ENCODE data around the gene RCE1.

The RCE1 gene

GRCh38 chr11:66851698-66852465, 8.6 kb downstream of the RCE1 start:
- DNase-seq (ENCODE audit: low spot score), result no peak
- TF ChIP-seq CTCF (conservative IDR thresholded peaks at IDR 0.05; ENCODE audit: low read depth), result no peak
- peak overlapping the region; percentile 26 for H3K27ac ChIP-seq
- CTCF ChIA-PET, result interaction anchor here (0.5 kb wide), 2 partner anchors 169 to 195 kb away, joined by 4 read pairs; no protein-coding TSS in a partner anchor
- POLR2A ChIA-PET (ENCODE audit: low non-redundant PET), result no interaction called here

DNA sequence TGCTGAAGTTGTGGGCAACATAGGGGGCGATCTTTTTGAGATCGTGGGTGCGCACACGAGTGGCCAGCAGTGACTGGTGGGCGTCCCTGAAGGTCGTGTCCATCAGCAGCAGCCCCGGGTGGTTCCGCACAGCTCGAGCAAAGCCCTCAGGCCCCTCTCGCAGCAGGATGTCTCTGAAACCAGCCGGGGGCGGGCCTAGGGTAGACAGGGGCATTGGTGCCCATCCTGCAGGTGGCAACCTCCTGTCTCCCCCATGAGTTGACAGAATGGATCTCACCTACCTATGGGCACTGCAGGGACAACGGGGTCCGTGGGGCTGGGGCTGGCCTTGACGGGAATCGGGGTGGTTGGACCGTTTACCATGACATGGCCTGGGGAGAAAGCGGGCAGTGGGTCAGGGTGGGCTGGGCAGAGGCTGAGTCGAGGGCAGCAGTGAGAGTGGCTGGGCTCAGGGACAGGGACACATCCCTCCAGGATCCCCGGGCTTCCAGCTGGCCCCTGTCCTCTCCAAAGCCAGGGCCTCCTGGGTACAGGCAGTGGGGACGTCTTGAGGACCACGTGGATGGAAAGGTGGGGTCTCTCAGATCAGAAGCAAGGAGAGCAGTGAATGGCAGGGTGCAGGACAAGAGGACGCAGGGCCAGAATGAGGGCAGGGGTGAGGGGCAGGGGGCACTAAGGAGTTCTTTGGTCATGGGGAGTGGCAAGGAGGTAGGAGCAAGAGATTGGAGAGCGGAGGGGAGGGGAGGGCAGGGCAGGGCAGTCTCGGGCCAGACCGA, 9.4 kb downstream of the RCE1 start:
- ChIA-PET POLR2A (ENCODE audit: low non-redundant PET) (no interaction called here), CTCF (no interaction called here)
- peak overlapping the region; percentile 94 for H3K27ac ChIP-seq
- no peak for DNase-seq (ENCODE audit: low spot score)
- TF ChIP-seq CTCF (conservative IDR thresholded peaks at IDR 0.05; ENCODE audit: low read depth), result no peak

GRCh38 chr11:66853242-66854229, 10.3 kb downstream of the RCE1 start:
- no peak for DNase-seq (ENCODE audit: low spot score)
- TF ChIP-seq CTCF (conservative IDR thresholded peaks at IDR 0.05; ENCODE audit: low read depth), result no peak
- ChIA-PET CTCF (no interaction called here), POLR2A (ENCODE audit: low non-redundant PET) (no interaction called here)
- peak overlapping the region; percentile 94 for H3K27ac ChIP-seq

DNA sequence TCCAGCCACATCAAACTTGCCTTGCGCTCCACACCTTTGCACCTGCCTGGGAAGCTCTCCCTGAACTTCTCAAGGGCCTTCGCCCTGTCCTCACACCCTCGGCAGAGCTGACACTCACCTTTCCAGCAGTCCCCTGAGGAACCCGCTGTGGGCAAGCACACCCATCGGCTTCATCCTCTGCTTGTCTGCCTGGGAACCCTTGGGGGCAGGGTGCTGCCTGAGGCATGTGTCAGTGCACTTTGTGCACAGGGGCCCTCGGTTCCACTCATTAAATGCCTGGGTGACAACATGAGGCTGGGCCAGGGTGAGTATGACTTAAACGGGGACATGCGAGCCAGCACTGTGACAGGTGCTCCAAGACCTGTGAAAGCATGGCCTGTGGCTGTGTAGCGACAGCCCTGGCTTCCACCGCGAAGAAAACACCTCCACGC, 11.0 kb downstream of the RCE1 start:
- CTCF ChIA-PET, result interaction anchor here (0.9 kb wide), 1 partner anchor 546 kb away, joined by 5 read pairs; no protein-coding TSS in a partner anchor
- no peak for TF ChIP-seq CTCF (conservative IDR thresholded peaks at IDR 0.05; ENCODE audit: low read depth)
- peak overlapping the region; percentile 94 for H3K27ac ChIP-seq
- POLR2A ChIA-PET (ENCODE audit: low non-redundant PET), result no interaction called here
- DNase-seq (ENCODE audit: low spot score), result no peak

- no peak for TF ChIP-seq CTCF (conservative IDR thresholded peaks at IDR 0.05; ENCODE audit: low read depth)
- CTCF ChIA-PET, result interaction anchor here (0.9 kb wide), 1 partner anchor 545 kb away, joined by 5 read pairs; no protein-coding TSS in a partner anchor
- no peak for DNase-seq (ENCODE audit: low spot score)
- POLR2A ChIA-PET (ENCODE audit: low non-redundant PET), result no interaction called here
- H3K27ac ChIP-seq, result peak overlapping the region; percentile 94
These were observed 11.5 kb downstream of the RCE1 start for GRCh38 chr11:66854729-66855211.
